Measurements from ENCODE around the gene RAB27B.

RAB27B gene

DNA sequence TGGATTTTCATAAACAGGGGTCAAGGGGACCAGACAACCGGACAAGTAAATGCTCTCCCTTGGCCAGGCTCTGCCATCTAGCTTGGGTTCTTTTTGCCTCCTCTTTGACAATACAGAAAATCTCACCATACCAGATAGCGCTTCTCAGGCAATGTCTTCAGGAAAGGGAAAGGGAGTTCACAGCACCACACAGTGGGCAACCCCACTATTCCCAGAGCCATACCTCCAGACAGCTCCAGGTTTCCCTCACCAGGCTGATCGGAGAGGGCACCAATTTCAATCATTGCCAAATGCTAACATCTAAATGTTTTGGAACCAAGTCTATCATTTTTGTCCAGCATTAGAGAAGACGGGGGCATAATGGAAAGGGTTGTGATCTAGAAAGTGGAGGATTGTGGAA lies 102.9 kb downstream of the RAB27B start:
- H4K20me1 ChIP-seq (ENCODE audit: insufficient read depth, low read length) = no peaks in the 10 kb centered on the region
- no peak for ATAC-seq (ENCODE audit: insufficient read depth, low read depth)

DNA sequence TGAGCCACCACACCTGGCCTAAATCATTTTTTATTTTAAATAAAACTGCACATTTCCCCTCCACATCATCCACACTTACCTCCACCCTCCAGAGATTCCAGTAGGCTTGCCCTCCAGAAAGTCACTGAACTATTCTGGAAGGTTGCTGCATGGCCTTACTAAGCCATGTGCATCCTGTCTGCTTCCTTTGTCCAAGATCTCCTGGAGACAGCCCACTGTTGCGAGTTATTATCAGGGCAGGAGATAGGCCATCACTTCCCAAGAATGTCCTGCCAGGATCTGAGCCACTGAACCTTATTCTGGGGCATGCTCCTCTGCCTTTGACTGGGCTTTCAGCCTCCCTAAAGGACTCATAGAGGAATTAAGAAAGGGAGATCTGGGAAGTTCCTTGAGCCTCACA lies 104.2 kb downstream of the RAB27B start:
- no peak for TF ChIP-seq EZH2 (IDR thresholded peaks at IDR 0.05; ENCODE audit: borderline replicate concordance, low read depth, low read length, severe bottlenecking)
- TF ChIP-seq, protein P1, sequence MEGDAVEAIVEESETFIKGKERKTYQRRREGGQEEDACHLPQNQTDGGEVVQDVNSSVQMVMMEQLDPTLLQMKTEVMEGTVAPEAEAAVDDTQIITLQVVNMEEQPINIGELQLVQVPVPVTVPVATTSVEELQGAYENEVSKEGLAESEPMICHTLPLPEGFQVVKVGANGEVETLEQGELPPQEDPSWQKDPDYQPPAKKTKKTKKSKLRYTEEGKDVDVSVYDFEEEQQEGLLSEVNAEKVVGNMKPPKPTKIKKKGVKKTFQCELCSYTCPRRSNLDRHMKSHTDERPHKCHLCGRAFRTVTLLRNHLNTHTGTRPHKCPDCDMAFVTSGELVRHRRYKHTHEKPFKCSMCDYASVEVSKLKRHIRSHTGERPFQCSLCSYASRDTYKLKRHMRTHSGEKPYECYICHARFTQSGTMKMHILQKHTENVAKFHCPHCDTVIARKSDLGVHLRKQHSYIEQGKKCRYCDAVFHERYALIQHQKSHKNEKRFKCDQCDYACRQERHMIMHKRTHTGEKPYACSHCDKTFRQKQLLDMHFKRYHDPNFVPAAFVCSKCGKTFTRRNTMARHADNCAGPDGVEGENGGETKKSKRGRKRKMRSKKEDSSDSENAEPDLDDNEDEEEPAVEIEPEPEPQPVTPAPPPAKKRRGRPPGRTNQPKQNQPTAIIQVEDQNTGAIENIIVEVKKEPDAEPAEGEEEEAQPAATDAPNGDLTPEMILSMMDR (IDR thresholded peaks at IDR 0.05; ENCODE audit: borderline replicate concordance, extremely low read depth, low read length, poor library complexity, severe bottlenecking) = no peak
- ATAC-seq (ENCODE audit: insufficient read depth, low read depth) (no peak), DNase-seq (no peak)
- Histone ChIP-seq H3K9ac (ENCODE audit: low read depth, low read length) (no peak overlapping the region), H3K27ac (ENCODE audit: low read length) (no peak overlapping the region), H3K79me2 (ENCODE audit: insufficient read depth, low read length) (no peaks in the 10 kb centered on the region), H3K36me3 (ENCODE audit: insufficient read depth, low read length) (no peaks in the 10 kb centered on the region), H2AFZ (ENCODE audit: low read depth, low read length) (no peak overlapping the region), H3K4me3 (ENCODE audit: low read depth in 1 of 2, low read length in 2 of 2) (no peak overlapping the region), H3K9me3 (ENCODE audit: insufficient read depth, low read length, severe bottlenecking) (no peaks in the 10 kb centered on the region), H4K20me1 (ENCODE audit: insufficient read depth, low read length) (no peaks in the 10 kb centered on the region), H3K27me3 (ENCODE audit: insufficient read depth, low read length, poor library complexity) (no peaks in the 10 kb centered on the region), H3K4me1 (ENCODE audit: insufficient read depth, low read length) (no peaks in the 10 kb centered on the region), H3K4me2 (ENCODE audit: insufficient read depth, low read length) (no peak overlapping the region)

More for the DNA sequence above, 102.9 kb downstream of the RAB27B start:
- Histone ChIP-seq H3K36me3 (ENCODE audit: insufficient read depth, low read length) (no peaks in the 10 kb centered on the region), H3K9ac (ENCODE audit: low read depth, low read length) (no peak overlapping the region), H3K4me2 (ENCODE audit: insufficient read depth, low read length) (no peak overlapping the region), H3K27me3 (ENCODE audit: insufficient read depth, low read length, poor library complexity) (no peaks in the 10 kb centered on the region), H3K27ac (ENCODE audit: low read length) (no peak overlapping the region), H3K4me1 (ENCODE audit: insufficient read depth, low read length) (no peaks in the 10 kb centered on the region), H3K4me3 (ENCODE audit: low read depth in 1 of 2, low read length in 2 of 2) (no peak overlapping the region), H3K79me2 (ENCODE audit: insufficient read depth, low read length) (no peaks in the 10 kb centered on the region), H3K9me3 (ENCODE audit: insufficient read depth, low read length, severe bottlenecking) (no peaks in the 10 kb centered on the region), H2AFZ (ENCODE audit: low read depth, low read length) (no peak overlapping the region)
- DNase-seq = no peak
- TF ChIP-seq EZH2 (IDR thresholded peaks at IDR 0.05; ENCODE audit: borderline replicate concordance, low read depth, low read length, severe bottlenecking) = no peak
- TF ChIP-seq, protein P1 (IDR thresholded peaks at IDR 0.05; ENCODE audit: borderline replicate concordance, extremely low read depth, low read length, poor library complexity, severe bottlenecking) = no peak

GRCh38 chr18:54938506-54938905 lies 110.2 kb downstream of the RAB27B start:
- Histone ChIP-seq H3K27ac (ENCODE audit: low read length) (no peak overlapping the region), H3K27me3 (ENCODE audit: insufficient read depth, low read length, poor library complexity) (no peaks in the 10 kb centered on the region), H3K4me1 (ENCODE audit: insufficient read depth, low read length) (no peaks in the 10 kb centered on the region), H3K9me3 (ENCODE audit: insufficient read depth, low read length, severe bottlenecking) (no peaks in the 10 kb centered on the region), H3K9ac (ENCODE audit: low read depth, low read length) (no peak overlapping the region), H3K36me3 (ENCODE audit: insufficient read depth, low read length) (no peaks in the 10 kb centered on the region), H3K4me3 (ENCODE audit: low read depth in 1 of 2, low read length in 2 of 2) (no peak overlapping the region), H3K4me2 (ENCODE audit: insufficient read depth, low read length) (no peak overlapping the region), H4K20me1 (ENCODE audit: insufficient read depth, low read length) (no peaks in the 10 kb centered on the region), H2AFZ (ENCODE audit: low read depth, low read length) (no peak overlapping the region), H3K79me2 (ENCODE audit: insufficient read depth, low read length) (no peaks in the 10 kb centered on the region)
- TF ChIP-seq, protein P1 (IDR thresholded peaks at IDR 0.05; ENCODE audit: borderline replicate concordance, extremely low read depth, low read length, poor library complexity, severe bottlenecking) = no peak
- no peak for TF ChIP-seq EZH2 (IDR thresholded peaks at IDR 0.05; ENCODE audit: borderline replicate concordance, low read depth, low read length, severe bottlenecking)
- DNase-seq (no peak), ATAC-seq (ENCODE audit: insufficient read depth, low read depth) (no peak)
